ENCODE data around the gene ZNF469. TPM values are rescaled to one million over a fixed set of nuclear protein-coding genes. Genes with fewer than 3 reads are reported as not detected.

The ZNF469 gene
- polyA plus RNA-seq, 1 donor (not counting 4 experiments of a cell fraction or from before 2014, with no cell fraction given), result not detected

GRCh38 chr16:88375996-88376834 is 6.5 kb upstream of the ZNF469 start:
- Histone ChIP-seq H4K20me1 (ENCODE audit: control insufficient read depth, extremely low read depth, insufficient read depth, low read length) (no peaks in the 10 kb centered on the region), H3K9me1 (ENCODE audit: control insufficient read depth, extremely low read depth, insufficient read depth, low read length) (no peaks in the 10 kb centered on the region), H3K9me3 (ENCODE audit: control insufficient read depth, low read depth, low read length) (peaks cover 9% of the 10 kb centered on the region), H3K27ac (ENCODE audit: control insufficient read depth, insufficient read depth, low read length) (no peak overlapping the region), H3K79me2 (ENCODE audit: control insufficient read depth, insufficient read depth, low read length) (no peaks in the 10 kb centered on the region), H3K4me1 (ENCODE audit: control insufficient read depth, extremely low read depth, insufficient read depth, low read length) (no peaks in the 10 kb centered on the region), H3K36me3 (ENCODE audit: control insufficient read depth in 2 of 2, extremely low read depth in 1 of 2, insufficient read depth in 2 of 2, low read length in 2 of 2) (no peaks in the 10 kb centered on the region), H3K9ac (ENCODE audit: control insufficient read depth, extremely low read depth, insufficient read depth, low read length) (no peak overlapping the region), H3K4me3 (ENCODE audit: control insufficient read depth in 2 of 3, extremely low read depth in 1 of 3, insufficient read depth in 2 of 3, low read depth in 1 of 3, low read length in 3 of 3) (no peak overlapping the region), H2AFZ (ENCODE audit: control insufficient read depth, low read length) (no peak overlapping the region), H3K27me3 (ENCODE audit: control insufficient read depth, extremely low read depth, insufficient read depth, low read length) (no peaks in the 10 kb centered on the region), H3K4me2 (ENCODE audit: control insufficient read depth, extremely low read depth, insufficient read depth, low read depth, low read length) (no peak overlapping the region)
- no peak for FAIRE-seq
- TF ChIP-seq CTCF (optimal IDR thresholded peaks at IDR 0.05 in 1 of 3, IDR thresholded peaks at IDR 0.05 in 1 of 3, conservative IDR thresholded peaks at IDR 0.05 in 1 of 3; ENCODE audit: extremely low read depth in 1 of 3, insufficient read depth in 2 of 3, low read length in 3 of 3) (no peak), EZH2 (IDR thresholded peaks at IDR 0.05; ENCODE audit: low read length) (no peak)
- dilution Hi-C loops (cut with MboI; ENCODE audit: extremely low pct_ligation_motif_present, low sequenced_read_pairs), result no loop called here
- no peak for DNase-seq (ENCODE audit: low read depth, low spot score)

DNA sequence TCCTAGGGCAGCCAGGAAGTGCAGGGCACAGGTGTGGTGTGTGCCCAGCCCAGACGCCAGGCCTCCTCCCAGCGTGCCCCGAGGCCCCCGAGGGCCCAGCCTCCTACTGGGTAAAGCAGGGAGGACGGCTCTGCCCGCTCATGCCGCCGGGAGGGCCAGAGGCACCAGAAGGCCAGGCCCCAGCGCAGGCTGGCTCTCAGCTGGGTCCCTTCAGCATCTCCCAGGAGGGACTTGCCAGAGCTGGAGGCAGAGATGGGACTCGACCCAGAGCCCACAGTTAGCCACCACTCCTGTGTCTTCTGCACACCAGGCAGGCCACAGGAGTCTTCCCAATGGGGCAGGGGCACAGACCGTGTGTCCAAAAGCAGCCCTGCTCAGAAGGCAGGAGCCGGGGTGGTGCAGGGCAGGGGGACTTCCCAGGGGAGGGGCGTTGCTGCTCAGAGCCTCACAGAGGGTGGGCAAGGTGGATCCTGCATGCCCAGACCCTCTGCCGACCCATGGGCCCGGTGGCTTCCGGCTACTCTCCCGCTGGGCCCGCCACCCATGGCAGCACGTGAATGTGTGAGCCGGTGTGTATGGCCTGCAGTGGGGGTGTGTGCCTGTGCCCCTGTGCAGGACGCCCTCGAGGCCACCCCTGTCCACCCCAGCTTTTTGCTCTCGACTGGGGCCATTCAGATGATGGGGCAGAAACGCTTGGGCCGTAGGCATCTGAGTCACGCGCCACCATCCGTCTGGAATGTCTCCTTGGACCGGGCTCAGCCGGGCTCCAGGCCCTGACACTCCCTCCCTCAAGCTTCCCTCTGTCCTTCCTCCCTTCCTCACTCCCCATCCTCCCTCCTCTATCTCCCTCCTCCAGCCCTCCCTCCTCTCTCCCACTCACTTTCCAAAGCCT is 5.7 kb upstream of the ZNF469 start:
- no peaks in the 10 kb centered on the region for H3K36me3 ChIP-seq (ENCODE audit: control insufficient read depth in 2 of 2, extremely low read depth in 1 of 2, insufficient read depth in 2 of 2, low read length in 2 of 2)
- H3K27ac ChIP-seq (ENCODE audit: control insufficient read depth, insufficient read depth, low read length), result no peak overlapping the region
- H2AFZ ChIP-seq (ENCODE audit: control insufficient read depth, low read length), result no peak overlapping the region
- H3K4me1 ChIP-seq (ENCODE audit: control insufficient read depth, extremely low read depth, insufficient read depth, low read length), result no peaks in the 10 kb centered on the region
- peaks cover 7% of the 10 kb centered on the region for H3K27me3 ChIP-seq (ENCODE audit: control insufficient read depth, extremely low read depth, insufficient read depth, low read length)
- no peaks in the 10 kb centered on the region for H3K79me2 ChIP-seq (ENCODE audit: control insufficient read depth, insufficient read depth, low read length)
- no peaks in the 10 kb centered on the region for H4K20me1 ChIP-seq (ENCODE audit: control insufficient read depth, extremely low read depth, insufficient read depth, low read length)
- DNase-seq (ENCODE audit: low read depth, low spot score) (no peak), FAIRE-seq (no peak)
- TF ChIP-seq CTCF (optimal IDR thresholded peaks at IDR 0.05 in 1 of 3, IDR thresholded peaks at IDR 0.05 in 1 of 3, conservative IDR thresholded peaks at IDR 0.05 in 1 of 3; ENCODE audit: extremely low read depth in 1 of 3, insufficient read depth in 2 of 3, low read length in 3 of 3), result no peak
- TF ChIP-seq EZH2 (IDR thresholded peaks at IDR 0.05; ENCODE audit: low read length), result no peak
- dilution Hi-C loops (cut with MboI; ENCODE audit: extremely low pct_ligation_motif_present, low sequenced_read_pairs), result no loop called here
- no peak overlapping the region for H3K9ac ChIP-seq (ENCODE audit: control insufficient read depth, extremely low read depth, insufficient read depth, low read length)
- peaks cover 9% of the 10 kb centered on the region for H3K9me3 ChIP-seq (ENCODE audit: control insufficient read depth, low read depth, low read length)
- H3K9me1 ChIP-seq (ENCODE audit: control insufficient read depth, extremely low read depth, insufficient read depth, low read length), result no peaks in the 10 kb centered on the region
- H3K4me2 ChIP-seq (ENCODE audit: control insufficient read depth, extremely low read depth, insufficient read depth, low read depth, low read length), result no peak overlapping the region
- no peak overlapping the region for H3K4me3 ChIP-seq (ENCODE audit: control insufficient read depth in 2 of 3, extremely low read depth in 1 of 3, insufficient read depth in 2 of 3, low read depth in 1 of 3, low read length in 3 of 3)
